NCI-H1930 (cell line): ENCODE measurements around the gene TMEM132C.
"Not testable (repeated sequence)": the region's sequence is repeated elsewhere in the genome, so short reads cannot be mapped to it uniquely, and the experiment has no call there.

ENCODE experiments used
- DNase-seq, 2 experiments: peaks; one replicate each; lab custom pipeline; 2025; lab: John Stamatoyannopoulos, UW

TMEM132C gene

GRCh38 chr12:128564956-128565355, 298.0 kb downstream of the TMEM132C start:
- no peak for DNase-seq

DNA sequence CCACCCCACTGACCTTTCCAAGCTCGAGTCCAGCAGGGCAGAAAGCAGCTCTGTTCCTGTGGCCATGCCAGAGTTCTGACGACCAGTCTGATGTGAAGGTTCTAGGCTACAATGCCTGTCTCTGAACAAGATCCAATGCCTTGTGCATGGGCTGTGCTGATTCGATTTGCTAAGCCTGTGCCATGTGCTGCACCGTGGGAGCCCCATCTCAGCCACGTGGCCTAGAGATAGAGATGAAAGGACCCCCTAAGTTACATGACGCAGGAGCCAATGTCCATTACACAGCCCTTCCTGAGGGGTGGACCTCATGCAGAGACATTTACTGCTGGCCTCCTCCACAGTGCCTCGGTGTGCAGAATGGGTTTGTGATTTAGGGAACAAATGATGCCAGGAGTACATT, 300.8 kb downstream of the TMEM132C start:
- no peak for DNase-seq

- DNase-seq: no peak
These were observed 303.5 kb downstream of the TMEM132C start for GRCh38 chr12:128570191-128571065.

GRCh38 chr12:128571906-128572810, 305.2 kb downstream of the TMEM132C start:
- DNase-seq: no peak

DNA sequence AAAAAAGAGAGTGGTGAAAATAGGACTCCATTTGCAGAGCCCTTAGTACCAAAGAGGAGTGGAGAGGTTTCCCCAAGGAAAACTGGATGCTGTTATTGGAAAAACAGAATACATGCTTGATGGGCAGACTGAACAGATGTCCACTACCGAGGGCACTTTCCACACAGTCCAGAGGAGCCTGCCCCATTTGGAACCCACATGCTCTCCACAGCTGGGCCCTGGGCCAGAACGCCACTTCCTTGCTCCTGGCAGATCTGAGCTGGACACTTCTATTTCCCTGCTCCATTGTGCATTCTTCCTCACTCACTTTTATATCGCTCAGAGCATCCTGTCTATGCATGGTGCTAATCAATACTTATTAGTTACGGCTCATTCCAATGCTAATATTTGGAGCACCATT, 306.9 kb downstream of the TMEM132C start:
- DNase-seq: no peak

DNA sequence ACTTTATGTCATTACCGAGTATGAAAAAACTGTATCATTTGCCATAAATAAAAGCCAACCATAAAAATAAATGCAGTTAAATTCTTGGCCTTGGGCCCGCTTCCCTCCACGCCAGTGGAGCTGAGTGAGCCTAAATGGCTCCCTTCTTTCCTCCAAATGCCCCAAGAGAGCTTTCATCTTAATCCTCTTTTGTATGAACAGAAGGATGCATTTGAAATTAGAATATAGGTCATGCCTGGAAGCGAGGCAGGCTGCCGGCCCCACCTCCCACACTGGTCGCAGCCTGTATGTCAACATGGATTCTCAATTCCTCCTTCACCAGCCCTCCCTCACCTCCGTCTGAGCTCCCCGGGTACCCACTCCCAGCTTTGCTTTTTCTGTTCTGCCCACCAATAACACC, 311.1 kb downstream of the TMEM132C start:
- DNase-seq: no peak

DNA sequence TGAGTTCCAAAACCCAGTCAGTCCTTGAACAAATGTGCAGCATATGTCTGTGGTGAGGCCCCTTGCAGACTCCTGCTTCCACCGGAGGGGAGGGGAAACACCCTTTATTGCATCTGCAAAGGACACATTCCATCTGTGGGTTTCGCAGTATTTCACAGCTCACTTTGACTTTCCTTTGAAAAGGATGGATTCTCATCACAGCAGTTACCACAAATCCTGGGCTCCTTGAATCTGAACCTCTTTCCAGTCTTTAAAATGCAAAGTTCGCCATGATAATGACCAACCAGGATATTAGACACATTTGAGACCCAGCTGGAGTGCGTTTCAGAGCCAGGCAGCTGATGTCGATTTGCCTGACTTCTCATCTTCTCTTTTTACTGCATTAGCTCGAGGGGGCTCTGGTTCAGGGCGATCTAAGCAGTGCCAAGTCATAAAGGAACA, 314.4 kb downstream of the TMEM132C start:
- DNase-seq: no peak

DNA sequence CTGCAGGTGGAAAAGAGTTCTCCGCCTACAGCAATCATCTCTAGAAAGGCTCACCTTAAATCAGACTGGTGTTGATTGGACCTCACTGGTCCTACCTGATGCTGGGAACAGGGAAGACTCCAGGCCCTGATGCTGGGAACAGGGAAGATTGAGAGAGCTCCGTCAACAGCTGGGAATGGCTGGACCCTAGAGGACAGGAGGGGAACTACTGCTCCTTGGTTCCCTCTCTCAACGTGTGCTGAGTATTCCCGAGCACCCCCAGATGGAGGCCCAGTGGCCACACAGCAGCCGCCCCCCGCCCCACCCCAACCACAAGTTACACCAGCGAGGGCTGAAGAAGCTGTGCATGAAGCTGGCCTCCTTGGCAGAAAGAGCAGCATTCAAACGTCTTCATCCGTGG, 316.5 kb downstream of the TMEM132C start:
- no peak for DNase-seq

GRCh38 chr12:128586451-128587029, 319.6 kb downstream of the TMEM132C start:
- no peak for DNase-seq

DNA sequence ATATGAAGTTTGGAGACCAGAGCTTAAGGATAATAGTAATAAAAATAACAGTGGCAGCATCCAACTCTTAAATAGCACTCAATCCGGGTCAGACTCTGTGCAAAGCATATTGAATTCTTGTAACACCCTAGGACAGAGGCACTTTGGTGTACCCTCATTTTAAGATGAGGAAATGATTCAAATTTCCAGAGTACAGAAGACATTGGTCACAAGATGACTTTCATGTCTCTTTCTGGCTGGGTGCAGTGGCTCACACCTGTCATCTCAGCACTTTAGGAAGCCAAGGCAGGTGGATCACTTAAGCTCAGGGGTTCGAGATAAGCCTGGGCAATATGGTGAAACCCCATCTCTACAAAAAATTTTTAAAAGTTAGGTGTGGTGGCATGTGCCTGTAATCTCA, 320.9 kb downstream of the TMEM132C start:
- no peak for DNase-seq

GRCh38 chr12:128592220-128592744, 325.3 kb downstream of the TMEM132C start:
- DNase-seq: no peak

GRCh38 chr12:128594521-128594920, 327.6 kb downstream of the TMEM132C start:
- DNase-seq: no peak

GRCh38 chr12:128595609-128596008, 328.6 kb downstream of the TMEM132C start:
- DNase-seq: no peak

DNA sequence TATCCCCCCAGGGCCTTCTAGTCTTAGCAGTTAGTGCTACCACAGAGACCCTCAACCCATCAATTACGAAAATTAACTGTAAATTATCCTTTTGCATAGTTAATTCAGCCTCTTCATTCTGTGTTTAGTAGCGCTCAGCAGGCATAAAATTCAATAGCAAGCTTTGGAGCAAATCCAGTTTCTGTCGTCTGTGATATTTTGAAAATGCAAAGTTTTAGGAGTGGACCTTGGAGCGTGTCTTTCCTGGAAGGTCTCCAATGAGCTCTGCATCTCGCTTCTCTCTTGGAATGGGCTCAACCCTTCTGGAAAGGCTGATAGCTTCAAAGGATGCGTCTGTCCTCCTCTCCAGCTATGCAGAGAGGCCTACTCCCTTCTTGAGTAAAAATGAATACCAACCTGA, 333.9 kb downstream of the TMEM132C start:
- DNase-seq: no peak

DNA sequence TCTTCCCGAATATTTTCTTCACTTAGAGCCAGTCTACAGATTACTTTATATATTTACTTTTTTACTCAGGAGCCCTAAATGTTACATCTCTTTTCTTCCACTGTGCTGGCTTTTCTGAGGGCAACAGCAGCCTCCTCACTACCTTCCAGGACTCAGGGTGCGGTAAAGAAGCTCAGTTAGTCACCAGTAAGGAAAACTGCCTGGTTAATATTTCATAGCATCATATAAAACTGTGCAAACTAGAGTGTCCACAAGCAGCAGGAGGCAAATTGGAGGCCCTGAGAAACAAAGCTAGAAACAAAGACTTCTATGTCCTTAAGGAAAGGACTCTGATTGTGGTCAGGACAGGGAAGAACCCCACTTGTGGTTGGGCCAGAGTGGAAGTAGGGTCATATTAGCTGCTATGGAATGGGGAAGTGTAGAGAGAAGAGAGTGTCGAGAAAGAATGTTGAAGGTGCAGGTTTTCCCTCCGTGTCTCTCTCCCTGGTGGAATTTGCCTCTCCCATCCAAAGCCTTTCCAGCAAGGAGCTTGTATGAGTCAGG, 336.7 kb downstream of the TMEM132C start:
- no peak for DNase-seq

- not testable (repeated sequence) for DNase-seq
These were observed 337.2 kb downstream of the TMEM132C start for GRCh38 chr12:128604219-128604618.

GRCh38 chr12:128606051-128606450, 339.1 kb downstream of the TMEM132C start:
- no peak for DNase-seq

GRCh38 chr12:128606538-128606937, 339.6 kb downstream of the TMEM132C start:
- DNase-seq: no peak

DNA sequence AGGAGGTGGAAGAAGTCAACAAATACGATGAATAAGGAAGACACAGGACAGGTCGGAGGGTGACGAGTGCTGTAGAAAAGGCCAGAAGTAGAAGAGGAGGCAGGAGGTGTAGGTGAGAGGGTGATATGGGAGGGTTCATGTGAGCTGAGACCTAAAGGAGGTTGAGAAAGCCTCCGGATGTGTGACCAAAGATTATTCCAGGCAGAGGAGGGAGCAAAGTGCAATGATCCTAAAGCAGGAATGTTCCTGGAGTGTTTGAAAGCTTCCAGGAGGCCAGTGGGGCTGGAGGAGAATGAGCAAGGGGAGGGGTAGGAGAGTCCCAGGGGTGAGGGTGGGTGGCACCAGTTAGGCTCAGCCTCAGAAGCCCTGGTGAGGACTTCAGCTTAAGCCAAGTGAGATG, 340.0 kb downstream of the TMEM132C start:
- DNase-seq: no peak

GRCh38 chr12:128607641-128608040, 340.7 kb downstream of the TMEM132C start:
- no peak for DNase-seq

DNA sequence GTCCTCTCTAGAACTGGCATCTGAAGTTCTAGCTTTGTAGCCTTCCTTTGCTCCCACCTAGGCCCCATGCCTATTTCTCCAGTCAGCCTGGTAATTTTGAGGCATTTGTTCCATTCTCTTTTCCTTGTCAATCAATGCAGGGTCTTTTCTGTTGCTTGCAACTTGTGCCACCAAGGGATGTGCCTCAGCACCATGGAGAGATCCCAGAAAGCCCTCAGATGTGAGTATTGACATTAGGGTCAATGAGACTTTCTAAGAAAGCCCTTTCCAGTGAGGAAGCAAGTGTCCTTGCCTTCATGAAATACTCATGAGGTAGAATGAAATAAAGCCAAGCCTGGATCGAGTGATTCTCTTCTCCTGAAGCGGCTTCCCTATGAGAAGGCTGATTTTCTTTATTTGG, 342.9 kb downstream of the TMEM132C start:
- no peak for DNase-seq

DNA sequence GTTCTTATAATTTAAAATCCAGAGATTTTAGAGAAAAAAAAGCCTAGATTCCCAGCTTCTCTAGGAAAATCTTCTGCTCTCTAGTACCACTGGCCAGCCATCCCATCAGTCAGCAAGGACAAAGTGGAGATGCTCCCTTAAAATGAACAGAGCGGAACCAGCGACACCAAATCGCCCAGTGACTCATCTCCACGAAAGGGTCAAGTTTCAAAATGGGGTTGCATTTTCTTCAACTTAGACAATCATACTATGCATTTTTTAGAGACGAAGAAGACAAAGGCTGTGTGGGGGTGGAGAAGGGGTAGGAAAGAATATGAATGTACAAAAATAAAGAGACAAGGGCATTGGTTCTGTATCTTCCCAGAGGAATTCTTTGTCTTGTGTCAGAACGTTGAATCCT, 344.8 kb downstream of the TMEM132C start:
- no peak for DNase-seq
